ENCODE data around the gene SPG7. TPM values are rescaled to one million over a fixed set of nuclear protein-coding genes. Genes with fewer than 3 reads are reported as not detected.

SPG7 gene
- polyA plus RNA-seq, 2 of the 4 experiments (the other 2 are of a cell fraction), result 53.2 to 73.2 TPM

- no peak overlapping the region for H3K4me2 ChIP-seq
- no peak for FAIRE-seq
- no peak for DNase-seq (ENCODE audit: low read depth in 1 of 2, low spot score in 1 of 2)
- TF ChIP-seq CBX2 (IDR thresholded peaks at IDR 0.05; ENCODE audit: borderline replicate concordance, low read depth), result no peak
- TF ChIP-seq HES2 (IDR thresholded peaks at IDR 0.05), result no peak
- no peak for TF ChIP-seq BCL3 (IDR thresholded peaks at IDR 0.05)
- no peak for TF ChIP-seq POLR2AphosphoS2 (conservative IDR thresholded peaks at IDR 0.05; ENCODE audit: low read length)
- TF ChIP-seq ZC3H11A (IDR thresholded peaks at IDR 0.05), result no peak
- TF ChIP-seq NFE2L2 (conservative IDR thresholded peaks at IDR 0.05; ENCODE audit: low read length), result no peak
- TF ChIP-seq CBX8 (IDR thresholded peaks at IDR 0.05), result no peak
- no peak for TF ChIP-seq ZNF302 (CRISPR knock-in tag; IDR thresholded peaks at IDR 0.05)
- no peak for TF ChIP-seq RFX5 (IDR thresholded peaks at IDR 0.05)
- TF ChIP-seq TP53 (CRISPR knock-in tag; IDR thresholded peaks at IDR 0.05), result no peak
- TF ChIP-seq RARB (CRISPR knock-in tag; IDR thresholded peaks at IDR 0.05), result no peak
- no peak for TF ChIP-seq HOXB5 (CRISPR knock-in tag; IDR thresholded peaks at IDR 0.05)
- no peak for TF ChIP-seq ZFP36 (IDR thresholded peaks at IDR 0.05; ENCODE audit: borderline replicate concordance, partially characterized antibody)
- no peak for TF ChIP-seq NPAS2 (CRISPR knock-in tag; IDR thresholded peaks at IDR 0.05; ENCODE audit: borderline replicate concordance)
- no peak for TF ChIP-seq FOSL2 (IDR thresholded peaks at IDR 0.05)
- no peak for TF ChIP-seq FOSL2 (CRISPR knock-in tag; IDR thresholded peaks at IDR 0.05)
- no peak overlapping the region for H3K4me3 ChIP-seq
- H3K27ac ChIP-seq, result no peak overlapping the region
- no peaks in the 10 kb centered on the region for H3K9me3 ChIP-seq
- ChIA-PET POLR2A (no interaction called here), CTCF (no interaction called here)
- no peaks in the 10 kb centered on the region for H3K4me1 ChIP-seq
- no peak for ATAC-seq
- whole genome bisulfite sequencing (ENCODE audit: missing lambda C conversion rate), result 95% methylated on average over 31 of the region's 31 CpGs
Measured at GRCh38 chr16:89522287-89522686, 14.1 kb downstream of the SPG7 start.

GRCh38 chr16:89523680-89524344, 15.6 kb downstream of the SPG7 start:
- DNase-seq (ENCODE audit: low read depth in 1 of 2, low spot score in 1 of 2) (no peak), FAIRE-seq (no peak), ATAC-seq (no peak)
- TF ChIP-seq ESRRA (IDR thresholded peaks at IDR 0.05; ENCODE audit: borderline replicate concordance, low read length), result no peak
- no peak for TF ChIP-seq FOSB (CRISPR knock-in tag; IDR thresholded peaks at IDR 0.05)
- no peak for TF ChIP-seq CEBPB (IDR thresholded peaks at IDR 0.05)
- no peak for TF ChIP-seq KDM1A (IDR thresholded peaks at IDR 0.05; ENCODE audit: low read depth)
- no peak for TF ChIP-seq JUNB (IDR thresholded peaks at IDR 0.05)
- no peak for TF ChIP-seq HOXB5 (CRISPR knock-in tag; IDR thresholded peaks at IDR 0.05)
- no peak for TF ChIP-seq HOXA7 (CRISPR knock-in tag; IDR thresholded peaks at IDR 0.05)
- no peak for TF ChIP-seq MAX (IDR thresholded peaks at IDR 0.05)
- no peak for TF ChIP-seq NR3C1 (IDR thresholded peaks at IDR 0.05)
- no peak for TF ChIP-seq EP300 (IDR thresholded peaks at IDR 0.05)
- TF ChIP-seq ZNF302 (CRISPR knock-in tag; IDR thresholded peaks at IDR 0.05), result no peak
- TF ChIP-seq ZSCAN20 (CRISPR knock-in tag; IDR thresholded peaks at IDR 0.05), result no peak
- TF ChIP-seq NFE2L2 (conservative IDR thresholded peaks at IDR 0.05; ENCODE audit: low read length), result no peak
- no peak for TF ChIP-seq CHD4 (IDR thresholded peaks at IDR 0.05; ENCODE audit: borderline replicate concordance)
- TF ChIP-seq MYC (IDR thresholded peaks at IDR 0.05; ENCODE audit: borderline replicate concordance, low read length), result no peak
- 93% methylated on average over 32 of the region's 32 CpGs for WGBS (ENCODE audit: missing lambda C conversion rate)
- Histone ChIP-seq H3K9me3 (no peaks in the 10 kb centered on the region), H3K4me1 (no peaks in the 10 kb centered on the region), H3K4me3 (no peak overlapping the region), H3K4me2 (no peak overlapping the region), H3K27ac (no peak overlapping the region)
- CTCF ChIA-PET, result no interaction called here
- POLR2A ChIA-PET, result no interaction called here
